Measurements from ENCODE around the gene CNN2.

DNA sequence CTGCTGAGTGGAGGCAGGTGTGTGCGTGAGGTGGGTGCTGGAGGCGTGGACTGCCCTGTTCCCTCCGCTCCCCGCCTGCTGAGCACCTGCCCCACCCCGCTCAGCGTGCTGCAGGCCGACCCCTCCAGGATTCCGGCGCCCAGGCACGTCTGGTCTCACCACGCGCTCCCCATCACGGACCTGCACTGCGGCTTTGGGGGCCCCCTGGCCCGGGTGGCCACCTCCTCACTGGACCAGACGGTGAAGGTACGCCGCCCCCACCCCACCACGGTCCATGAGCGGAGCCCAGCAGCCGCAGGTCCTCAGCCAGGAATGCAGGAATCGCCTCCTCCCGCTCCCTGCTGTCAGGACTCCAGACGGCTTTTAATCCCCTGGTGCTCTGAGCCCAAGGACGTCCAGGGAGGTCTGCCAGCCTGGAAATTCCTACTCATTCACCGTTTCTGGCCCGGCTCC is 36.3 kb upstream of the CNN2 start:
- TF ChIP-seq HCFC1 (IDR thresholded peaks at IDR 0.05; ENCODE audit: low read depth, low read length) = no peak
- no peak for TF ChIP-seq GATAD2A (IDR thresholded peaks at IDR 0.05)
- TF ChIP-seq, protein P1, sequence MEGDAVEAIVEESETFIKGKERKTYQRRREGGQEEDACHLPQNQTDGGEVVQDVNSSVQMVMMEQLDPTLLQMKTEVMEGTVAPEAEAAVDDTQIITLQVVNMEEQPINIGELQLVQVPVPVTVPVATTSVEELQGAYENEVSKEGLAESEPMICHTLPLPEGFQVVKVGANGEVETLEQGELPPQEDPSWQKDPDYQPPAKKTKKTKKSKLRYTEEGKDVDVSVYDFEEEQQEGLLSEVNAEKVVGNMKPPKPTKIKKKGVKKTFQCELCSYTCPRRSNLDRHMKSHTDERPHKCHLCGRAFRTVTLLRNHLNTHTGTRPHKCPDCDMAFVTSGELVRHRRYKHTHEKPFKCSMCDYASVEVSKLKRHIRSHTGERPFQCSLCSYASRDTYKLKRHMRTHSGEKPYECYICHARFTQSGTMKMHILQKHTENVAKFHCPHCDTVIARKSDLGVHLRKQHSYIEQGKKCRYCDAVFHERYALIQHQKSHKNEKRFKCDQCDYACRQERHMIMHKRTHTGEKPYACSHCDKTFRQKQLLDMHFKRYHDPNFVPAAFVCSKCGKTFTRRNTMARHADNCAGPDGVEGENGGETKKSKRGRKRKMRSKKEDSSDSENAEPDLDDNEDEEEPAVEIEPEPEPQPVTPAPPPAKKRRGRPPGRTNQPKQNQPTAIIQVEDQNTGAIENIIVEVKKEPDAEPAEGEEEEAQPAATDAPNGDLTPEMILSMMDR (IDR thresholded peaks at IDR 0.05 in 2 of 3, conservative IDR thresholded peaks at IDR 0.05 in 1 of 3; ENCODE audit: insufficient read depth in 2 of 3, low read depth in 1 of 3, low read length in 3 of 3) = no peak
- TF ChIP-seq ZNF133 (CRISPR knock-in tag; IDR thresholded peaks at IDR 0.05) = no peak
- no peak for TF ChIP-seq CEBPB (tag; IDR thresholded peaks at IDR 0.05)
- no peak for TF ChIP-seq ESRRA (IDR thresholded peaks at IDR 0.05; ENCODE audit: borderline replicate concordance, low read depth)
- TF ChIP-seq FOSL1 (tag; conservative IDR thresholded peaks at IDR 0.05) = no peak
- no peak for TF ChIP-seq POLR2A (conservative IDR thresholded peaks at IDR 0.05)
